Spleen (tissue), 7 donors: Measurements from ENCODE around the gene APBB3.

Experiments used
- CTCF ChIP-seq, 11 experiments: fragments of 200-600 bp in 7 of 11; fragments of 450-650 bp in 4 of 11; sonication (generic) in 4 of 11; IDR thresholded peaks in 8 of 11; conservative IDR thresholded peaks in 3 of 11; 1 replicate in 7 of 11; 2 replicates in 4 of 11; pipeline versions ENCODE4 v1.4.0 to v1.8.0; 2016 to 2021; ENCODE audit warnings: antibody characterized with exemption in 11 of 11, inconsistent platforms in 4 of 11, mild to moderate bottlenecking in 1 of 11
- POLR2A ChIP-seq, 3 donors: fragments of 450-650 bp; IDR thresholded peaks; one replicate each; pipeline ENCODE4 v1.5.1; 2017; ENCODE audit warnings: antibody characterized with exemption in 3 of 3, mild to moderate bottlenecking in 1 of 3
- POLR2AphosphoS5 ChIP-seq, 3 donors: sonication (generic); formaldehyde crosslinking; IDR thresholded peaks; one replicate each; pipeline ENCODE4 v1.5.1; 2017; ENCODE audit warnings: antibody characterized with exemption in 3 of 3
- donor health status: DM: no; HTN: no; CAD: no; lungs with moderate emphysema.
- donor health status: DM: no; HTN: no; CAD: no.
- donor health status: DM: no; HTN: no; CAD: no.

- TF ChIP-seq CTCF (IDR thresholded peaks at IDR 0.05 in 8 of 11, conservative IDR thresholded peaks at IDR 0.05 in 3 of 11) (no peak), POLR2A (IDR thresholded peaks at IDR 0.05) (no peak), POLR2AphosphoS5 (IDR thresholded peaks at IDR 0.05) (no peak)
Measured at GRCh38 chr5:140573683-140574082, 9.3 kb upstream of the APBB3 start.
